ENCODE results near the gene EFCAB14. TPM values are rescaled to one million over a fixed set of nuclear protein-coding genes. Genes with fewer than 3 reads are reported as not detected.

Gene EFCAB14
- polyA plus RNA-seq, 1 donor (not counting 4 experiments of a cell fraction or from before 2014, with no cell fraction given) = 61.8 TPM

- Histone ChIP-seq H3K9me3 (ENCODE audit: control insufficient read depth, low read depth, low read length) (no peaks in the 10 kb centered on the region), H3K4me3 (ENCODE audit: control insufficient read depth in 2 of 3, extremely low read depth in 1 of 3, insufficient read depth in 2 of 3, low read depth in 1 of 3, low read length in 3 of 3) (no peak overlapping the region), H3K4me2 (ENCODE audit: control insufficient read depth, extremely low read depth, insufficient read depth, low read depth, low read length) (no peak overlapping the region), H2AFZ (ENCODE audit: control insufficient read depth, low read length) (no peak overlapping the region), H3K27me3 (ENCODE audit: control insufficient read depth, extremely low read depth, insufficient read depth, low read length) (no peaks in the 10 kb centered on the region), H3K9ac (ENCODE audit: control insufficient read depth, extremely low read depth, insufficient read depth, low read length) (no peak overlapping the region), H3K4me1 (ENCODE audit: control insufficient read depth, extremely low read depth, insufficient read depth, low read length) (no peaks in the 10 kb centered on the region), H3K27ac (ENCODE audit: control insufficient read depth, insufficient read depth, low read length) (no peak overlapping the region), H3K79me2 (ENCODE audit: control insufficient read depth, insufficient read depth, low read length) (no peaks in the 10 kb centered on the region), H4K20me1 (ENCODE audit: control insufficient read depth, extremely low read depth, insufficient read depth, low read length) (no peaks in the 10 kb centered on the region), H3K36me3 (ENCODE audit: control insufficient read depth in 2 of 2, extremely low read depth in 1 of 2, insufficient read depth in 2 of 2, low read length in 2 of 2) (peaks cover 0 to 16% of the 10 kb centered on the region in 2 experiments), H3K9me1 (ENCODE audit: control insufficient read depth, extremely low read depth, insufficient read depth, low read length) (no peaks in the 10 kb centered on the region)
- dilution Hi-C loops (cut with MboI; ENCODE audit: extremely low pct_ligation_motif_present, low sequenced_read_pairs) = no loop called here
- TF ChIP-seq EZH2 (IDR thresholded peaks at IDR 0.05; ENCODE audit: low read length) (no peak), CTCF (optimal IDR thresholded peaks at IDR 0.05 in 1 of 3, IDR thresholded peaks at IDR 0.05 in 1 of 3, conservative IDR thresholded peaks at IDR 0.05 in 1 of 3; ENCODE audit: extremely low read depth in 1 of 3, insufficient read depth in 2 of 3, low read length in 3 of 3) (no peak)
- FAIRE-seq = no peak
- DNase-seq (ENCODE audit: low read depth, low spot score) = no peak
Observed at GRCh38 chr1:46630719-46631118, 88.2 kb downstream of the EFCAB14 start.

Other genes starting within 250 kb of the EFCAB14 start
- gene DMBX1, start 229.3 kb downstream of the EFCAB14 start, polyA plus RNA-seq = not detected in 3 replicates
- not detected in 3 replicates for gene KNCN, start 167.5 kb downstream of the EFCAB14 start, polyA plus RNA-seq
- 45.1 to 59.9 TPM (median 55.7 TPM) in 3 replicates for gene MKNK1, start 114.8 kb downstream of the EFCAB14 start, polyA plus RNA-seq
- gene MOB3C, start 102.3 kb downstream of the EFCAB14 start, polyA plus RNA-seq = 15.8 to 25.6 TPM (median 18.4 TPM) in 3 replicates
- 41.4 to 55.6 TPM (median 53.6 TPM) in 3 replicates for gene ATPAF1, start 50.8 kb downstream of the EFCAB14 start, polyA plus RNA-seq
- not detected in 3 replicates for gene TEX38, start 47.3 kb downstream of the EFCAB14 start, polyA plus RNA-seq
- gene CYP4B1, start 79.9 kb upstream of the EFCAB14 start, polyA plus RNA-seq = 0.49 to 3.9 TPM (median 2.1 TPM) in 3 replicates
- gene CYP4A11, start 222.4 kb upstream of the EFCAB14 start, polyA plus RNA-seq = not detected in 3 replicates

Data from keratinocyte (primary cell).